Stomach (tissue), 9 donors: Measurements from ENCODE around the gene FASTKD1. TPM values are rescaled to one million over a fixed set of nuclear protein-coding genes. Genes with fewer than 3 reads are reported as not detected.
"Not testable (repeated sequence)": the region's sequence is repeated elsewhere in the genome, so short reads cannot be mapped to it uniquely, and the experiment has no call there.

ENCODE experiments used
- DNase-seq, 2 donors: peaks; one replicate each; pipeline versions ENCODE4 v3.0.0 to v3.0.0-alpha.2; 2013 to 2019
- H3K27ac ChIP-seq, 5 donors: fragments of 200-600 bp in 4 of 5; sonication (generic) in 4 of 5; one replicate each; pipeline ENCODE4 v1.5.1; 2013 to 2019; ENCODE audit warnings: mild to moderate bottlenecking in 1 of 5, moderate library complexity in 1 of 5
- H3K27me3 ChIP-seq, 3 donors: fragments of 200-600 bp; sonication (generic); one replicate each; pipeline ENCODE4 v1.5.1; 2017 to 2019; ENCODE audit warnings: mixed run types in 1 of 3
- H3K36me3 ChIP-seq, 4 donors: fragments of 200-600 bp; sonication (generic); 1 replicate in 3 of 4; 2 replicates in 1 of 4; pipeline ENCODE4 v1.5.1; 2016 to 2019
- H3K4me1 ChIP-seq, 4 donors: fragments of 200-600 bp; sonication (generic); one replicate each; pipeline ENCODE4 v1.5.1; 2016 to 2019
- H3K4me3 ChIP-seq, 4 donors: fragments of 200-600 bp; sonication (generic) in 3 of 4; one replicate each; pipeline ENCODE4 v1.5.1; 2016 to 2019; ENCODE audit warnings: mild to moderate bottlenecking in 1 of 4
- H3K9me3 ChIP-seq, 4 donors: fragments of 200-600 bp; sonication (generic); one replicate each; pipeline ENCODE4 v1.5.1; 2016 to 2019
- CTCF ChIP-seq, 7 experiments: fragments of 450-650 bp in 4 of 7; fragments of 200-600 bp in 3 of 7; sonication (generic) in 3 of 7; IDR thresholded peaks; one replicate each; pipeline ENCODE4 v1.5.1; 2016 to 2019; ENCODE audit warnings: antibody characterized with exemption in 7 of 7, control low read depth in 2 of 7, mild to moderate bottlenecking in 1 of 7
- EP300 ChIP-seq: sonication (generic); formaldehyde crosslinking; IDR thresholded peaks from one replicate; pipeline ENCODE4 v1.6.1; 2017; ENCODE audit warnings: antibody characterized with exemption
- POLR2A ChIP-seq, 4 donors: fragments of 450-650 bp; IDR thresholded peaks; one replicate each; pipeline ENCODE4 v1.6.1; 2016; ENCODE audit warnings: antibody characterized with exemption in 4 of 4, control low read depth in 2 of 4, mild to moderate bottlenecking in 1 of 4, moderate library complexity in 1 of 4
- POLR2AphosphoS5 ChIP-seq, 3 donors: sonication (generic); formaldehyde crosslinking; IDR thresholded peaks; one replicate each; pipeline ENCODE4 v1.6.1; 2016; ENCODE audit warnings: antibody characterized with exemption in 3 of 3
- WGBS, 5 donors: extraction: QIAGEN DNeasy Blood & Tissue Kit in 3 of 5; methylation state at CpG; one replicate each; pipeline versions ENCODE4 v1.1.5 to v1.1.7; 2013 to 2018; 5-methylcytosine and 5-hydroxymethylcytosine counted together
- intact Hi-C: fragments of 100-400 bp; cut with DNase I; formaldehyde crosslinking; loops from one replicate; pipeline ENCODE4 v1.15.1; 2023; ENCODE audit warnings: low total_unique reads
- polyA plus RNA-seq, 3 donors: library from polyadenylated mRNA; stranded (reverse); fragments of 200-250 nt; gene quantifications; one replicate each; pipeline ENCODE4 v1.2.3, GENCODE V29; 2013
- total RNA-seq, 5 donors: library from RNA; depleted of rRNA; stranded (reverse); fragments of >200 nt; gene quantifications; one replicate each; pipeline versions ENCODE4 v1.1.0 to v1.2.3, GENCODE V29; 2014 to 2016
- donor health status: healthy with polysubstance abuse.
- donor health status: Bipolar disorder and iron deficiency.
- donor health status: healthy.

Gene FASTKD1
- total and polyA plus RNA-seq, 8 donors, result 4.0 to 37.2 (median 21.2) TPM

DNA sequence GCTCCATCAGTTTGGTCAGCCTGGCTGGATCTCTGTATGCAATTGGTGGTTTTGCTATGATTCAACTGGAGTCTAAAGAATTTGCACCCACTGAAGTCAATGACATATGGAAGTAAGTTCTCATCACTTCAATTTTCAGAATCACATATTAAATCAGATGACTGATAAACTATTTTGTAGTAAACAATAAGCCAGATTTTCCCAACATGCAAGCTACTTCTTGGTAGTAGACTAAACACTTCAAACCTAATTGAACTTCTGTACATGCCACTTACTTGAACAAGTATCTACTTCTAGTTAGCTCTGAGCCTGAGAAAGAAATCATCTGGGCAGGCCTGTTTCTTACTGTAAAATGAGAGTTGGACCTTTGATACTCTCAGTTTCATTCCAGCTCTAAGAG is 52.8 kb downstream of the FASTKD1 start:
- Histone ChIP-seq H3K27me3 (no peaks in the 10 kb centered on the region), H3K27ac (no peak overlapping the region), H3K4me1 (no peaks in the 10 kb centered on the region), H3K36me3 (peaks cover 0 to 19% (median 10%) of the 10 kb centered on the region in 4 donors), H3K4me3 (no peak overlapping the region), H3K9me3 (no peaks in the 10 kb centered on the region)
- DNase-seq, result no peak
- intact Hi-C loops, result no loop called here
- no peak for TF ChIP-seq POLR2A (IDR thresholded peaks at IDR 0.05)
- TF ChIP-seq EP300, result no peak
- TF ChIP-seq POLR2AphosphoS5 (IDR thresholded peaks at IDR 0.05), result no peak
- no peak for TF ChIP-seq CTCF (IDR thresholded peaks at IDR 0.05)

DNA sequence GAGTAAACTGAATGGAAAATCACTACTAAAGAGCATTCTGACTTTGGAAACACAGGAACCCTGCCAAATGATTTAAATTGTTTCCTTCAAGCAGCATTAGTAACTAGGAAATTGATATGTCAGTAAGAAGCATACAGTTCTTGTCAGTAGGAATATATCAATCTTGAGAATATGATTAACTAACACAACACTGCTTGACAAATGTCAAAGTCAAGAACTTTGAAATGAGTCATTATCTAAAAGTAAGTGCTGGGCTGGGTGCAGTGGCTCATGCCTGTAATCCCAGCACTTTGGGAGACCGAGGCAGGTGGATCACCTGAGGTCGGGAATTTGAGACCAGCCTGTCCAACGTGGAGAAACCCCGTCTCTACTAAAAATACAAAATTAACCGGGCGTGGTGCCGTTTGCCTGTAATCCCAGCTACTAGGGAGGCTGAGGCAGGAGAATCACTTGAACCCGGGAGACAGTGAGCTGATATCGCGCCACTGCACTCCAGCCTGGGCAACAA is 57.1 kb downstream of the FASTKD1 start:
- H3K4me3 ChIP-seq, H3K36me3 ChIP-seq, DNase-seq, H3K27ac ChIP-seq, intact Hi-C loops, H3K27me3 ChIP-seq, H3K9me3 ChIP-seq: not testable (repeated sequence)
- H3K4me1 ChIP-seq, result peaks cover 0 to 16% (median 0%) of the 10 kb centered on the region in 4 donors
- 93 to 95% (median 94%) methylated on average over 10 of the region's 10 CpGs for WGBS, 5 donors

- WGBS, 5 donors, result 95 to 97% (median 96%) methylated on average over 7 of the region's 7 CpGs
- H3K27me3 ChIP-seq, H3K9me3 ChIP-seq, H3K4me3 ChIP-seq, intact Hi-C loops, H3K36me3 ChIP-seq, DNase-seq, H3K27ac ChIP-seq: not testable (repeated sequence)
- peaks cover 0 to 23% (median 0%) of the 10 kb centered on the region in 4 donors for H3K4me1 ChIP-seq
Observed at GRCh38 chr2:169514758-169515157, 58.9 kb downstream of the FASTKD1 start.

- peak in 1 of 2 donors; percentile 5 for DNase-seq
- Histone ChIP-seq H3K36me3 (no peaks in the 10 kb centered on the region), H3K27me3 (no peaks in the 10 kb centered on the region), H3K27ac (no peak overlapping the region), H3K4me3 (no peak overlapping the region), H3K4me1 (peaks cover 0 to 29% (median 0%) of the 10 kb centered on the region in 4 donors), H3K9me3 (no peaks in the 10 kb centered on the region)
- intact Hi-C loops, result no loop called here
- TF ChIP-seq POLR2AphosphoS5 (IDR thresholded peaks at IDR 0.05) (no peak), CTCF (IDR thresholded peaks at IDR 0.05) (no peak), EP300 (no peak), POLR2A (IDR thresholded peaks at IDR 0.05) (no peak)
- 70 to 85% (median 79%) methylated on average over 3 of the region's 3 CpGs for WGBS, 5 donors
Observed at GRCh38 chr2:169513926-169514325, 59.7 kb downstream of the FASTKD1 start.

DNA sequence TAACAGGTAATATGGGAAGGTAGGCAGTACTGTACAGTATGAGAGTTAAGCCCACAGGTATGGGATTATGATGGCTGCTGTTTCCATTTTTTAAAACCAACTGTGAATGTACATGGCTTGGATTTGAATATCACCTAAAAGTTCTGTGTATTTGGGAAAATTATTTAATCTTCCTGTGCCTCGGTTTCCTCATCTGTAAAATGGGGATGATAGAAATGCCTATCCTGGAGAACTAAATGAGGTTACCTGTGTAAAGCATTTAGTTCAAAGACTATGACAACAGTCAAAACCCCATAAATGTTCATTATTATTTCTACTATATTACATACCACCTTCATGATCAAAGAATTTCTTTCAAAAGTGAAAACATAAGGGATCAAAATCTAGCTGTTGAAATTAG is 60.6 kb downstream of the FASTKD1 start:
- Histone ChIP-seq H3K9me3 (no peaks in the 10 kb centered on the region), H3K27ac (no peak overlapping the region), H3K36me3 (no peaks in the 10 kb centered on the region), H3K4me1 (peaks cover 0 to 36% (median under 1%) of the 10 kb centered on the region in 4 donors), H3K4me3 (no peak overlapping the region), H3K27me3 (no peaks in the 10 kb centered on the region)
- intact Hi-C loops, result no loop called here
- TF ChIP-seq EP300 (no peak), POLR2A (IDR thresholded peaks at IDR 0.05) (no peak), POLR2AphosphoS5 (IDR thresholded peaks at IDR 0.05) (no peak)
- DNase-seq, result no peak
- 89 to 100% (median 97%) methylated on average over 1 of the region's 1 CpG for WGBS, 5 donors

- H3K27me3 ChIP-seq, result no peaks in the 10 kb centered on the region
- H3K4me3 ChIP-seq, result no peak overlapping the region
- H3K4me1 ChIP-seq, result peaks cover 0 to 41% (median 5%) of the 10 kb centered on the region in 4 donors
- WGBS, 5 donors, result 54 to 57% (median 55%) methylated on average over 2 of the region's 2 CpGs
- intact Hi-C loops, result no loop called here
- no peaks in the 10 kb centered on the region for H3K36me3 ChIP-seq
- TF ChIP-seq CTCF (IDR thresholded peaks at IDR 0.05) (no peak), POLR2A (IDR thresholded peaks at IDR 0.05) (no peak), POLR2AphosphoS5 (IDR thresholded peaks at IDR 0.05) (no peak), EP300 (no peak)
- DNase-seq, result peak in 1 of 2 donors; percentile 5
- H3K9me3 ChIP-seq, result no peaks in the 10 kb centered on the region
- H3K27ac ChIP-seq, result no peak overlapping the region
Observed at GRCh38 chr2:169512525-169512924, 61.1 kb downstream of the FASTKD1 start.
